Uterus (tissue), 4 donors: ENCODE data around the gene HDAC4. TPM values are rescaled to one million over a fixed set of nuclear protein-coding genes. Genes with fewer than 3 reads are reported as not detected.

Experiments used
- DNase-seq, 2 donors: peaks; one replicate each; pipeline ENCODE4 v3.0.0-alpha.2; 2019 to 2020
- H3K27ac ChIP-seq, 2 donors: fragments of 200-600 bp; sonication (generic); 1 replicate in 1 of 2; 2 replicates in 1 of 2; pipeline ENCODE4 v1.5.1; 2016 to 2018
- H3K27me3 ChIP-seq, 2 donors: fragments of 200-600 bp; sonication (generic); one replicate each; pipeline ENCODE4 v1.5.1; 2018 to 2019; ENCODE audit warnings: control low read depth in 1 of 2
- H3K36me3 ChIP-seq, 2 donors: fragments of 200-600 bp; sonication (generic); one replicate each; pipeline ENCODE4 v1.5.1; 2019; ENCODE audit warnings: control low read depth in 1 of 2
- H3K4me1 ChIP-seq, 2 donors: fragments of 200-600 bp; sonication (generic); one replicate each; pipeline ENCODE4 v1.5.1; 2018 to 2019; ENCODE audit warnings: control low read depth in 1 of 2
- H3K4me3 ChIP-seq, 2 donors: fragments of 200-600 bp; sonication (generic); 1 replicate in 1 of 2; 2 replicates in 1 of 2; pipeline ENCODE4 v1.5.1; 2018 to 2019; ENCODE audit warnings: mild to moderate bottlenecking in 1 of 2
- H3K9me3 ChIP-seq, 2 donors: fragments of 200-600 bp; sonication (generic); one replicate each; pipeline ENCODE4 v1.5.1; 2019; ENCODE audit warnings: control low read depth in 1 of 2
- CTCF ChIP-seq, 4 experiments: fragments of 200-600 bp in 2 of 4; fragments of 450-650 bp in 2 of 4; sonication (generic) in 2 of 4; IDR thresholded peaks; one replicate each; pipeline ENCODE4 v1.5.1; 2016 to 2019; ENCODE audit warnings: antibody characterized with exemption in 4 of 4, mild to moderate bottlenecking in 2 of 4, moderate library complexity in 1 of 4
- POLR2A ChIP-seq, 2 donors: fragments of 450-650 bp; IDR thresholded peaks; one replicate each; pipeline ENCODE4 v1.6.1; 2016; ENCODE audit warnings: antibody characterized with exemption in 2 of 2, mild to moderate bottlenecking in 1 of 2, moderate library complexity in 1 of 2
- intact Hi-C: fragments of 100-400 bp; cut with DNase I; formaldehyde crosslinking; loops from one replicate; pipeline ENCODE4 v1.15.1; 2023; ENCODE audit warnings: low total_unique reads
- total RNA-seq, 4 donors: library from RNA; depleted of rRNA in 3 of 4; stranded (reverse); fragments of >200 nt in 3 of 4; gene quantifications; one replicate each; pipeline versions ENCODE4 v1.1.0 to v1.2.4, GENCODE V29; 2014 to 2023
- donor health status: DM: yes; HTN: yes; CAD: no.

The HDAC4 gene
- total RNA-seq, 4 donors from 2014 or later, result 42.1 to 91.5 (median 73.4) TPM

- no peaks in the 10 kb centered on the region for H3K27me3 ChIP-seq
- H3K4me3 ChIP-seq, result no peak overlapping the region
- intact Hi-C loops, result no loop called here
- no peak for DNase-seq
- no peak overlapping the region for H3K27ac ChIP-seq
- H3K9me3 ChIP-seq, result peaks cover 0 to 6% of the 10 kb centered on the region in 2 donors
- H3K36me3 ChIP-seq, result no peaks in the 10 kb centered on the region
- TF ChIP-seq POLR2A (IDR thresholded peaks at IDR 0.05), result no peak
- no peak for TF ChIP-seq CTCF (IDR thresholded peaks at IDR 0.05)
- H3K4me1 ChIP-seq, result no peaks in the 10 kb centered on the region
These were observed 338.8 kb downstream of the HDAC4 start for GRCh38 chr2:239061824-239062570.

- Histone ChIP-seq H3K27ac (no peak overlapping the region), H3K36me3 (no peaks in the 10 kb centered on the region), H3K4me1 (no peaks in the 10 kb centered on the region), H3K27me3 (no peaks in the 10 kb centered on the region), H3K9me3 (peaks cover 0 to 6% of the 10 kb centered on the region in 2 donors), H3K4me3 (no peak overlapping the region)
- no peak for DNase-seq
- TF ChIP-seq CTCF (IDR thresholded peaks at IDR 0.05), result no peak
- no peak for TF ChIP-seq POLR2A (IDR thresholded peaks at IDR 0.05)
- intact Hi-C loops, result no loop called here
These were observed 339.6 kb downstream of the HDAC4 start for GRCh38 chr2:239061121-239061666.

- H3K27me3 ChIP-seq, result no peaks in the 10 kb centered on the region
- intact Hi-C loops, result no loop called here
- H3K27ac ChIP-seq, result no peak overlapping the region
- TF ChIP-seq CTCF (IDR thresholded peaks at IDR 0.05) (no peak), POLR2A (IDR thresholded peaks at IDR 0.05) (no peak)
- no peak overlapping the region for H3K4me3 ChIP-seq
- H3K36me3 ChIP-seq, result no peaks in the 10 kb centered on the region
- no peak for DNase-seq
- H3K9me3 ChIP-seq, result peaks cover 0 to 6% of the 10 kb centered on the region in 2 donors
- no peaks in the 10 kb centered on the region for H3K4me1 ChIP-seq
These were observed 340.1 kb downstream of the HDAC4 start for GRCh38 chr2:239060676-239061075.

GRCh38 chr2:239059854-239060253 lies 341.0 kb downstream of the HDAC4 start:
- TF ChIP-seq CTCF (IDR thresholded peaks at IDR 0.05) (no peak), POLR2A (IDR thresholded peaks at IDR 0.05) (no peak)
- Histone ChIP-seq H3K27me3 (no peaks in the 10 kb centered on the region), H3K36me3 (no peaks in the 10 kb centered on the region), H3K27ac (no peak overlapping the region), H3K4me1 (no peaks in the 10 kb centered on the region), H3K4me3 (no peak overlapping the region), H3K9me3 (peaks cover 0 to 6% of the 10 kb centered on the region in 2 donors)
- DNase-seq, result no peak
- intact Hi-C loops, result no loop called here

GRCh38 chr2:239058766-239059165 lies 342.1 kb downstream of the HDAC4 start:
- DNase-seq, result no peak
- Histone ChIP-seq H3K4me1 (no peaks in the 10 kb centered on the region), H3K4me3 (no peak overlapping the region), H3K36me3 (no peaks in the 10 kb centered on the region), H3K27ac (no peak overlapping the region), H3K27me3 (no peaks in the 10 kb centered on the region), H3K9me3 (peaks cover 0 to 6% of the 10 kb centered on the region in 2 donors)
- TF ChIP-seq CTCF (IDR thresholded peaks at IDR 0.05) (no peak), POLR2A (IDR thresholded peaks at IDR 0.05) (no peak)
- intact Hi-C loops, result no loop called here
